Thyroid gland (tissue), 4 donors: ENCODE data around the gene COX6A2. TPM values are rescaled to one million over a fixed set of nuclear protein-coding genes. Genes with fewer than 3 reads are reported as not detected.

Experiments used
- DNase-seq, 2 donors: peaks; one replicate each; pipeline ENCODE4 v3.0.0-alpha.2; 2019
- H3K27ac ChIP-seq, 3 donors: fragments of 200-600 bp; sonication (generic); 1 replicate in 2 of 3; 2 replicates in 1 of 3; pipeline ENCODE4 v1.5.1; 2016 to 2019; ENCODE audit warnings: mild to moderate bottlenecking in 1 of 3, moderate library complexity in 1 of 3
- H3K27me3 ChIP-seq: fragments of 200-600 bp; sonication (generic); one replicate; pipeline ENCODE4 v1.5.1; 2019
- H3K36me3 ChIP-seq, 2 donors: fragments of 200-600 bp; sonication (generic); one replicate each; pipeline ENCODE4 v1.5.1; 2016 to 2019
- H3K4me1 ChIP-seq, 2 donors: fragments of 200-600 bp; sonication (generic); one replicate each; pipeline ENCODE4 v1.5.1; 2017 to 2019
- H3K4me3 ChIP-seq, 3 donors: fragments of 200-600 bp; sonication (generic); replicated peaks in 1 of 3; 1 replicate in 2 of 3; 2 replicates in 1 of 3; pipeline ENCODE4 v1.5.1; 2016; ENCODE audit warnings: mild to moderate bottlenecking in 1 of 3
- H3K9me3 ChIP-seq: fragments of 200-600 bp; sonication (generic); one replicate; pipeline ENCODE4 v1.5.1; 2017
- CTCF ChIP-seq, 6 experiments: fragments of 200-600 bp in 3 of 6; fragments of 450-650 bp in 3 of 6; sonication (generic) in 3 of 6; IDR thresholded peaks; one replicate each; pipeline ENCODE4 v1.5.1; 2016 to 2019; ENCODE audit warnings: antibody characterized with exemption in 6 of 6, mild to moderate bottlenecking in 2 of 6, inconsistent platforms in 1 of 6, moderate library complexity in 1 of 6
- POLR2A ChIP-seq, 2 donors: fragments of 450-650 bp; IDR thresholded peaks; one replicate each; pipeline ENCODE4 v1.6.1; 2017; ENCODE audit warnings: antibody characterized with exemption in 2 of 2, mild to moderate bottlenecking in 2 of 2, moderate library complexity in 1 of 2
- WGBS, 2 donors: methylation state at CpG; one replicate each; pipeline ENCODE4 v1.1.5; 2017; 5-methylcytosine and 5-hydroxymethylcytosine counted together
- intact Hi-C: fragments of 100-400 bp; cut with DNase I; formaldehyde crosslinking; loops from one replicate; pipeline ENCODE4 v1.15.1; 2023
- total RNA-seq, 4 donors: library from RNA; depleted of rRNA; stranded (reverse); fragments of >200 nt; gene quantifications; one replicate each; pipeline ENCODE4 v1.2.3, GENCODE V29; 2016

The COX6A2 gene
- total RNA-seq = not detected

DNA sequence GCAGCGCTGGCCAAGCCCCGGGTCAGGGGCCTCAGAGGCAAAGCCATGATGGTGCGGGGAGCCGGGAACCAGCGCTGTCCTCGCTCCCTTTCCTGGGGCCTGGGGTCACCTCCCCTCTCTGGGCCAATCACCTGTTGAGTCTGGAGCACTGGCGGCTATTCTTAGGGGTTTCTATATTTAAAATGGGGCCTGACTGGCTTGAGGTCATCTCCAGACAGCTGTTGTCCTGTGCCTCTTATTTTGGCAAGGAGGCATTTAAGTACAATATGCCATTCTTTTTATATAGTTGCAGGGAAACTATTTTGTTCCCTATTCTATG lies at the start of gene COX6A2:
TSS of gene COX6A2 (minus strand) at position 82 of the 319 bp plus-strand sequence. CDS start at position 47, 35 bp downstream.
- DNase-seq = no peak
- Histone ChIP-seq H3K4me1 (peaks cover 0 to 5% of the 10 kb centered on the region in 2 donors), H3K4me3 (no peak within 1 kb of the TSS), H3K27ac (no peak within 1 kb of the TSS), H3K9me3 (no peaks in the 10 kb centered on the region), H3K36me3 (no peaks in the 10 kb centered on the region), H3K27me3 (no peaks in the 10 kb centered on the region)
- intact Hi-C loops = no loop called here
- WGBS, 2 donors = 50 to 69% methylated on average over 2 to 7 of the region's 7 CpGs
- TF ChIP-seq CTCF (IDR thresholded peaks at IDR 0.05) (no peak), POLR2A (IDR thresholded peaks at IDR 0.05) (no peak)

DNA sequence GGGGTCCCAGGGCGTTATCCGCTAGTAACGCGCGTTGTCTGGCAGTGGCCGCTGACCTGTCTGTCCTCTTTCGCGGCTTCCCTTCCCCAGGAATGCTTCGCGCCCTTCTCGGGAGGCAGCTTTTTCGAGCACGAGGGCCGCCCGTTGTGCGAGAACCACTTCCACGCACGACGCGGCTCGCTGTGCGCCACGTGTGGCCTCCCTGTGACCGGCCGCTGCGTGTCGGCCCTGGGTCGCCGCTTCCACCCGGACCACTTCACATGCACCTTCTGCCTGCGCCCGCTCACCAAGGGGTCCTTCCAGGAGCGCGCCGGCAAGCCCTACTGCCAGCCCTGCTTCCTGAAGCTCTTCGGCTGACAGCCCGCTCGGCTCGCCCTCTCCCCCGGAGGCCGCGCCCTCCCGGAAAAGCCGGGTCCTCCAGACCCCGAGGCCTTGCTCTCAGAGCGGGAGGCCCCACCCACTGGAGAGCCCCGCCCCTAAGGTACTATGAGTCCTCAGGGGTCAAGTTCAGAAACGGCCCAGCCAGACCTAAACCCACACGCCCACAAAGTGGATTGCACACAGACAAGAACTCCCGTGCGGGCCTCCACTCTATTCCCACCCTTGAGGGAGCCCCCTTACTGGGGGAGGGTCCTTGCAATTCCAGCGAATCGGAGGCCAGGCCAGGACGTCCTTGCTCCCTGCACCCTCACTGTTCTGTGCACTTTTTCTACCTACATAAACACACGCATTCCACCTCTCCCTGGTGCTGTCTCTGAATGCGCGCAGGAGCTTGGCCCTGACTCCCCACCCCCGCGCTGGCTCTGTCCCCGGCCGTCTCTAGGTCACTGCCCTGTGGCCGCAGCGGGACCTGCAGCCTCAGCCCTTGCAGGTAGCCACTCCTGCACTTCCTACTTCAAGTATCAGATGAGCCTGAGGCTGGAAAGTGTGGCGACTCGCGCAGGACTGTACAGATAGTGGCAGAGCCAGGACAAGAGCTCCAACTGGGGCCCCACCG lies 49.4 kb upstream of the COX6A2 start:
- peak; percentile 95 to 96 for DNase-seq
- H3K9me3 ChIP-seq = no peaks in the 10 kb centered on the region
- intact Hi-C loops = no loop called here
- no peaks in the 10 kb centered on the region for H3K27me3 ChIP-seq
- peaks cover 3 to 22% of the 10 kb centered on the region in 2 donors for H3K4me1 ChIP-seq
- peak overlapping the region; percentile 71 to 95 (median 84) for H3K27ac ChIP-seq
- TF ChIP-seq CTCF (IDR thresholded peaks at IDR 0.05) = peak in 5 of 6 experiments; percentile 54 to 82 (median 75)
- peak in 1 of 2 donors; percentile 58 for TF ChIP-seq POLR2A (IDR thresholded peaks at IDR 0.05)
- peaks cover 0 to 2% of the 10 kb centered on the region in 2 donors for H3K36me3 ChIP-seq
- H3K4me3 ChIP-seq = peak overlapping the region in 2 of 3 donors; percentile 7 to 52
- WGBS, 2 donors = 31 to 42% methylated on average over 34 to 56 of the region's 67 CpGs

DNA sequence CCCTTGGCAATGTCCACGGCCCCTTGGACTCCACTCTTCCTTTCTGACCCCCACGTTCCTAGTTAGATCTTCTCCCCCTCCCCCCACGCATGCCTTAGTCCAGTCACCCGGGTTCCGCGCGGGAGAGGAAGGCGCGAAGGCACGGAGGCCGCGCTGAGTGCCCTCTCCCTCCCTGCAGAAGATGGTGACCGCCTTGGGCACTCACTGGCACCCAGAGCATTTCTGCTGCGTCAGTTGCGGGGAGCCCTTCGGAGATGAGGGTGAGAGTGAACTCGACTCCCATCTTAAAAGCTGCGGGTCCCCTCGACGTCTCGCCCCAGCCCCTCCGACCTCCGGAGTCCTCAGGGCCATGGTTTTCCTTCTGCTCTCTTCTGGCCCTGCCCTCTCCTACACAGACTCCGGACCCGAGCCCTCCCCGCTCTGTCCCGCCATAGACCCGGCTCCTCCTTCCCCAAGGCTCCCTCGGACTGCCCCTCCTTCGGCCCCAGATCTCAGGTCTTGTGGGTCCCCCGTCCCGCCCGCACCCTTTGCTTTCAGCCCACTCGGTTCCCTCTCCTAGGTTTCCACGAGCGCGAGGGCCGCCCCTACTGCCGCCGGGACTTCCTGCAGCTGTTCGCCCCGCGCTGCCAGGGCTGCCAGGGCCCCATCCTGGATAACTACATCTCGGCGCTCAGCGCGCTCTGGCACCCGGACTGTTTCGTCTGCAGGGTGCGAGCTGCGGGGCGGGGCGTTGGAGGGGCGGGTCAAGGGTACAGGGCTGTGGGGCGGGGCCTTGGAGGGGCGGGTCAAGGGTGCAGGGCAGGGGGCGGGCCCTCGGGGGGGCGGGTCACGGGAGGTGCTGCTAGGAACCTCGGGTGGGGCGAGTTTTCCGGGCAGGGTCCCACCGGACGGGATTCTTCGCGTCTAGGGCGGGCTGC lies 48.4 kb upstream of the COX6A2 start:
- Histone ChIP-seq H3K4me3 (peak overlapping the region in 2 of 3 donors; percentile 11 to 52), H3K27me3 (no peaks in the 10 kb centered on the region), H3K36me3 (peaks cover 0 to 2% of the 10 kb centered on the region in 2 donors), H3K27ac (peak overlapping the region; percentile 71 to 95 (median 84)), H3K9me3 (no peaks in the 10 kb centered on the region), H3K4me1 (peaks cover 7 to 29% of the 10 kb centered on the region in 2 donors)
- 36 to 45% methylated on average over 39 to 43 of the region's 68 CpGs for WGBS, 2 donors
- peak; percentile 93 to 94 for DNase-seq
- TF ChIP-seq POLR2A (IDR thresholded peaks at IDR 0.05) (peak in 1 of 2 donors; percentile 73), CTCF (IDR thresholded peaks at IDR 0.05) (no peak)
- intact Hi-C loops = no loop called here

DNA sequence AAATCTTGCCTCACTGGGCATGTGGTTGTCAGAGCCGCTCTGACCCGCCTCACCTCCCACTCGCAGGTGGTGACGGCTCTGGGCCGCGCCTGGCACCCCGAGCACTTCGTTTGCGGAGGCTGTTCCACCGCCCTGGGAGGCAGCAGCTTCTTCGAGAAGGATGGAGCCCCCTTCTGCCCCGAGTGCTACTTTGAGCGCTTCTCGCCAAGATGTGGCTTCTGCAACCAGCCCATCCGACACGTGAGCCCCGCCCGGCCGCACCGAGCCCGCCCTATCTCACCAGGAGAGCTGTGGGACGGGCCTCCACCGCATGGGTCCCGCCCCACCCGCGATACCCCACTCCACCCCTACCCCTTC lies 47.8 kb upstream of the COX6A2 start:
- intact Hi-C loops = no loop called here
- H3K27me3 ChIP-seq = no peaks in the 10 kb centered on the region
- peaks cover 7 to 35% of the 10 kb centered on the region in 2 donors for H3K4me1 ChIP-seq
- H3K27ac ChIP-seq = peak overlapping the region; percentile 56 to 95 (median 84)
- H3K4me3 ChIP-seq = peak overlapping the region in 2 of 3 donors; percentile 11 to 52
- H3K36me3 ChIP-seq = peaks cover 0 to 2% of the 10 kb centered on the region in 2 donors
- no peaks in the 10 kb centered on the region for H3K9me3 ChIP-seq
- WGBS, 2 donors = 55 to 57% methylated on average over 18 to 25 of the region's 26 CpGs
- peak; percentile 55 to 61 for DNase-seq
- no peak for TF ChIP-seq POLR2A (IDR thresholded peaks at IDR 0.05)
- TF ChIP-seq CTCF (IDR thresholded peaks at IDR 0.05) = no peak
